ENCODE measurements around the gene PHF21A.
"Not testable (repeated sequence)": the region's sequence is repeated elsewhere in the genome, so short reads cannot be mapped to it uniquely, and the experiment has no call there.

Gene PHF21A

GRCh38 chr11:46121724-46122477 is 647 bp upstream of the PHF21A start:
- peak overlapping the region; percentile 73 for H3K4me3 ChIP-seq (ENCODE audit: low read depth, low read length)
- no peak for TF ChIP-seq CTCF (IDR thresholded peaks at IDR 0.05; ENCODE audit: borderline replicate concordance, insufficient read depth, low read depth, low read length)

- TF ChIP-seq CTCF (IDR thresholded peaks at IDR 0.05; ENCODE audit: borderline replicate concordance, insufficient read depth, low read depth, low read length): no peak
- peak overlapping the region; percentile 73 for H3K4me3 ChIP-seq (ENCODE audit: low read depth, low read length)
Measured at GRCh38 chr11:46120346-46121300, 631 bp downstream of the PHF21A start.

GRCh38 chr11:46119352-46120216 is 1.7 kb downstream of the PHF21A start:
- no peak for TF ChIP-seq CTCF (IDR thresholded peaks at IDR 0.05; ENCODE audit: borderline replicate concordance, insufficient read depth, low read depth, low read length)

GRCh38 chr11:46118702-46119351 is 2.4 kb downstream of the PHF21A start:
- no peak for TF ChIP-seq CTCF (IDR thresholded peaks at IDR 0.05; ENCODE audit: borderline replicate concordance, insufficient read depth, low read depth, low read length)
- peak overlapping the region; percentile 73 for H3K4me3 ChIP-seq (ENCODE audit: low read depth, low read length)

More at GRCh38 chr11:46119352-46120216, 1.7 kb downstream of the PHF21A start:
- peak overlapping the region; percentile 73 for H3K4me3 ChIP-seq (ENCODE audit: low read depth, low read length)

DNA sequence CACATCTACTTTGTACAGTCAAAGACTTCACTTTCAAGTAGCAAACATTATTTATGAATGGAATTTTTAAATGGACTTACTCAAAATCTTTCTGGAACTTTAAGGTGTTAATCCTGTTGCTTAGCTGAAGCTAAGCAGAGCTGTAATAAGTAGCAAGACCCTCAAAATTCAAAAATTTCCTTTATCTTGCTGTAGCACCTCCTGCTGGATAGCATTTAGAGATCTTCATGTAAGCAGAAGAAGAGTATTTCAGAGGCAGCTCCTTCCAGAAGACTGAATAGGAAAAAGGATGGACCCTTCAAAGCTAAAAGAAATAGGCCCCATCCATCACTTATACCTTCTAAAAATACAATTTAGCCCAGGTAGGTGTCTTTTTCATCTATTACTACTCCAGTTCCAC is 3.4 kb downstream of the PHF21A start:
- TF ChIP-seq CTCF (IDR thresholded peaks at IDR 0.05; ENCODE audit: borderline replicate concordance, insufficient read depth, low read depth, low read length): no peak
- H3K4me3 ChIP-seq (ENCODE audit: low read depth, low read length): no peak overlapping the region

DNA sequence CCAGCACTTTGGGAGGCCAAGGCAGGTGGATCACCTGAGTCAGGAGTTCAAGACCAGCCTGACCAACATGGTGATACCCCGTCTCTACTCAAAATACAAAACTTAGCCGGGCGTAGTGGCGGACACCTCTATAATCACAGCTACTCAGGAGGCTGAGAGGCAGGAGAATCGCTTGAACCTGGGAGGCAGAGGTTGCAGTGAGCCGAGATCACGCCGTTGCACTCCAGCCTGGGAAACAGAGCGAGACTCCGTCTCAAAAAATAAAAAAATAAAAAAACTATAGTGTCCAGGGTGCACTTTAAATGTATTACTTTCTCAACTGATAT is 4.6 kb downstream of the PHF21A start:
- not testable (repeated sequence) for H3K4me3 ChIP-seq (ENCODE audit: low read depth, low read length)

Measured in GM12875 (cell line).